ENCODE data around the gene ATP6V0C. TPM values are rescaled to one million over a fixed set of nuclear protein-coding genes. Genes with fewer than 3 reads are reported as not detected.

ATP6V0C gene
- total and polyA plus RNA-seq, 2 of the 13 experiments (the other 11 are each of a cell fraction or from before 2014, with no cell fraction given) = 10.4 to 20.1 TPM

DNA sequence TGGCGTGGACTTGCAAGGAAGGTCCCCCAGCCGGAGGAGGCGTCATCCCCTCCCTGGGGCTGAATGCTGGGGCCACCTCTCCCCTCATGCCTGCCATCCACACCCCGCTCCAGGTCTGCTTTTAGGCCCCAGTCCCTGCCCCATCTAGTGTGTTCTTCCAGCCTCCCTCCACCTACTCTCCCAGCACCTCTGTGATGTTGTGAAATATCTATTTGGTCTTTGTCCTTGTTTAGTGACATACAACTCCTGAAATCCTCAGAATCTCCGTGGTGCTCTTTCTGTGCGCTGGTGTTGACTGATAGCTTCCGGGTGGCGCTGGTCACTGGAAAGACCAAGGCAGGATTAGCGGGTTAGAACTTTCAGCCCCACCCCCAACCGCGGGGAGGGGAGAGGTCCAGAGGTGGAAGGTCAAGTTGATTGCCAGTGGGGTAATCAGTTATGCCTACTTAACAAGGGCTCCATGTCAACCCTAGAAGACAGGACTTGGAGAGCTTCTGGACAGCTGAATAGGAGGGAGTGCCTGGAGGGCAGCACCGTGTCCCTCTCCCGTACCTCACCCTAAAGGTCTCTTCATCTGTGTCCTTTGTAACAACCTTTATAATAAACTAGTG, 28.7 kb upstream of the ATP6V0C start (continued):
- 0 out of 2 replicates have a peak, but pooled peaks have one; percentile 33 for TF ChIP-seq TOPORS (CRISPR knock-in tag; IDR thresholded peaks at IDR 0.05)
- no peak for TF ChIP-seq CBX1 (IDR thresholded peaks at IDR 0.05; ENCODE audit: low read depth)
- TF ChIP-seq CCDC6 (CRISPR knock-in tag; IDR thresholded peaks at IDR 0.05) = no peak
- peak; percentile 54; the same call in 1 of the 2 replicates for TF ChIP-seq ZBTB7A (CRISPR knock-in tag; IDR thresholded peaks at IDR 0.05)
- TF ChIP-seq FOSL1 (CRISPR knock-in tag; IDR thresholded peaks at IDR 0.05; ENCODE audit: borderline replicate concordance) = no peak
- TF ChIP-seq ATF1 (CRISPR knock-in tag; IDR thresholded peaks at IDR 0.05) = no peak
- TF ChIP-seq PHB2 (IDR thresholded peaks at IDR 0.05; ENCODE audit: partially characterized antibody) = no peak
- TF ChIP-seq ZBTB20 (CRISPR knock-in tag; IDR thresholded peaks at IDR 0.05; ENCODE audit: borderline replicate concordance, low read depth) = no peak
- TF ChIP-seq, protein P1, sequence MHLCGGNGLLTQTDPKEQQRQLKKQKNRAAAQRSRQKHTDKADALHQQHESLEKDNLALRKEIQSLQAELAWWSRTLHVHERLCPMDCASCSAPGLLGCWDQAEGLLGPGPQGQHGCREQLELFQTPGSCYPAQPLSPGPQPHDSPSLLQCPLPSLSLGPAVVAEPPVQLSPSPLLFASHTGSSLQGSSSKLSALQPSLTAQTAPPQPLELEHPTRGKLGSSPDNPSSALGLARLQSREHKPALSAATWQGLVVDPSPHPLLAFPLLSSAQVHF (CRISPR knock-in tag; IDR thresholded peaks at IDR 0.05) = no peak
- no peak; the same call in none of the 2 replicates for TF ChIP-seq PPARG (CRISPR knock-in tag; conservative IDR thresholded peaks at IDR 0.05)
- TF ChIP-seq PAWR (CRISPR knock-in tag; IDR thresholded peaks at IDR 0.05; ENCODE audit: borderline replicate concordance) = no peak
- TF ChIP-seq ZFP62 (CRISPR knock-in tag; IDR thresholded peaks at IDR 0.05) = no peak
- TF ChIP-seq, protein P2, sequence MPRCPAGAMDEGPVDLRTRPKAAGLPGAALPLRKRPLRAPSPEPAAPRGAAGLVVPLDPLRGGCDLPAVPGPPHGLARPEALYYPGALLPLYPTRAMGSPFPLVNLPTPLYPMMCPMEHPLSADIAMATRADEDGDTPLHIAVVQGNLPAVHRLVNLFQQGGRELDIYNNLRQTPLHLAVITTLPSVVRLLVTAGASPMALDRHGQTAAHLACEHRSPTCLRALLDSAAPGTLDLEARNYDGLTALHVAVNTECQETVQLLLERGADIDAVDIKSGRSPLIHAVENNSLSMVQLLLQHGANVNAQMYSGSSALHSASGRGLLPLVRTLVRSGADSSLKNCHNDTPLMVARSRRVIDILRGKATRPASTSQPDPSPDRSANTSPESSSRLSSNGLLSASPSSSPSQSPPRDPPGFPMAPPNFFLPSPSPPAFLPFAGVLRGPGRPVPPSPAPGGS (CRISPR knock-in tag; IDR thresholded peaks at IDR 0.05) = 0 out of 2 replicates have a peak, but pooled peaks have one; percentile 30
- no peak for TF ChIP-seq XBP1 (CRISPR knock-in tag; IDR thresholded peaks at IDR 0.05)
- TF ChIP-seq, protein P3, sequence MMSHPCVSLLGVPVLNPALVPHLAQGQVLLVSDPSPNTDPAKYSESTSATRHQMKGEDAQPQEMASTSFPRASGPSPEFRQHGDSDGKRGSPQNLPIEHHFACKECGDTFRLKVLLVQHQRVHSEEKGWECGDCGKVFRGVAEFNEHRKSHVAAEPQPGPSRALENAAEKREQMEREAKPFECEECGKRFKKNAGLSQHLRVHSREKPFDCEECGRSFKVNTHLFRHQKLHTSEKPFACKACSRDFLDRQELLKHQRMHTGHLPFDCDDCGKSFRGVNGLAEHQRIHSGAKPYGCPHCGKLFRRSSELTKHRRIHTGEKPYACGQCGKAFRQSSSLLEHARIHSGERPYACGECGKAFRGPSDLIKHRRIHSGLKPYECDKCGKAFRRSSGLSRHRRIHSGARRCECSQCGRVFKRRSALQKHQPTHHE (CRISPR knock-in tag; IDR thresholded peaks at IDR 0.05; ENCODE audit: borderline replicate concordance) = no peak
- no peak for TF ChIP-seq MYNN (CRISPR knock-in tag; IDR thresholded peaks at IDR 0.05; ENCODE audit: low read depth)
- TF ChIP-seq, protein P4, sequence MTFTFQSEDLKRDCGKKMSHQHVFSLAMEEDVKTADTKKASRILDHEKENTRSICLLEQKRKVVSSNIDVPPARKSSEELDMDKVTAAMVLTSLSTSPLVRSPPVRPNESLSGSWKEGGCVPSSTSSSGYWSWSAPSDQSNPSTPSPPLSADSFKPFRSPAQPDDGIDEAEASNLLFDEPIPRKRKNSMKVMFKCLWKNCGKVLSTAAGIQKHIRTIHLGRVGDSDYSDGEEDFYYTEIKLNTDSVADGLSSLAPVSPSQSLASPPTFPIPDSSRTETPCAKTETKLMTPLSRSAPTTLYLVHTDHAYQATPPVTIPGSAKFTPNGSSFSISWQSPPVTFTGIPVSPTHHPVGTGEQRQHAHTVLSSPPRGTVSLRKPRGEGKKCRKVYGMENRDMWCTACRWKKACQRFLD (CRISPR knock-in tag; IDR thresholded peaks at IDR 0.05; ENCODE audit: borderline replicate concordance) = no peak
- TF ChIP-seq ATF7-NPFF (CRISPR knock-in tag; IDR thresholded peaks at IDR 0.05; ENCODE audit: low read depth) = no peak
- TF ChIP-seq NRL (CRISPR knock-in tag; IDR thresholded peaks at IDR 0.05; ENCODE audit: borderline replicate concordance) = no peak
- TF ChIP-seq ZFP36L2 (CRISPR knock-in tag; IDR thresholded peaks at IDR 0.05) = no peak
- peak; percentile 90 for TF ChIP-seq RARA (CRISPR knock-in tag; IDR thresholded peaks at IDR 0.05)
- TF ChIP-seq ZNF326 (CRISPR knock-in tag; IDR thresholded peaks at IDR 0.05; ENCODE audit: borderline replicate concordance) = no peak
- TF ChIP-seq ZNF678 (CRISPR knock-in tag; IDR thresholded peaks at IDR 0.05) = no peak
- no peak for TF ChIP-seq MBNL3 (CRISPR knock-in tag; conservative IDR thresholded peaks at IDR 0.05)
- TF ChIP-seq SIX4 (CRISPR knock-in tag; IDR thresholded peaks at IDR 0.05) = no peak
- TF ChIP-seq, protein P5, sequence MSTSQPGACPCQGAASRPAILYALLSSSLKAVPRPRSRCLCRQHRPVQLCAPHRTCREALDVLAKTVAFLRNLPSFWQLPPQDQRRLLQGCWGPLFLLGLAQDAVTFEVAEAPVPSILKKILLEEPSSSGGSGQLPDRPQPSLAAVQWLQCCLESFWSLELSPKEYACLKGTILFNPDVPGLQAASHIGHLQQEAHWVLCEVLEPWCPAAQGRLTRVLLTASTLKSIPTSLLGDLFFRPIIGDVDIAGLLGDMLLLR (CRISPR knock-in tag; IDR thresholded peaks at IDR 0.05) = no peak
- TF ChIP-seq SNAI1 (CRISPR knock-in tag; IDR thresholded peaks at IDR 0.05; ENCODE audit: borderline replicate concordance) = no peak
- no peak for TF ChIP-seq ZNF891 (CRISPR knock-in tag; IDR thresholded peaks at IDR 0.05)
